Placental pericyte (primary cell): ENCODE measurements around the gene RAB10. TPM values are rescaled to one million over a fixed set of nuclear protein-coding genes. Genes with fewer than 3 reads are reported as not detected.

ENCODE experiments used
- small RNA-seq: library from RNA; depleted of rRNA; stranded (forward); fragments of <200 nt; gene quantifications from one replicate; pipeline ENCODE3, GENCODE V24; 2012; ENCODE audit warnings: low replicate concordance
- total RNA-seq: library from RNA; depleted of rRNA; stranded (reverse); fragments of >200 nt; gene quantifications from 2 replicates; pipeline ENCODE4 v1.2.3, GENCODE V29; 2012

Gene RAB10
- 132 and 225 TPM in 2 replicates for total RNA-seq

DNA sequence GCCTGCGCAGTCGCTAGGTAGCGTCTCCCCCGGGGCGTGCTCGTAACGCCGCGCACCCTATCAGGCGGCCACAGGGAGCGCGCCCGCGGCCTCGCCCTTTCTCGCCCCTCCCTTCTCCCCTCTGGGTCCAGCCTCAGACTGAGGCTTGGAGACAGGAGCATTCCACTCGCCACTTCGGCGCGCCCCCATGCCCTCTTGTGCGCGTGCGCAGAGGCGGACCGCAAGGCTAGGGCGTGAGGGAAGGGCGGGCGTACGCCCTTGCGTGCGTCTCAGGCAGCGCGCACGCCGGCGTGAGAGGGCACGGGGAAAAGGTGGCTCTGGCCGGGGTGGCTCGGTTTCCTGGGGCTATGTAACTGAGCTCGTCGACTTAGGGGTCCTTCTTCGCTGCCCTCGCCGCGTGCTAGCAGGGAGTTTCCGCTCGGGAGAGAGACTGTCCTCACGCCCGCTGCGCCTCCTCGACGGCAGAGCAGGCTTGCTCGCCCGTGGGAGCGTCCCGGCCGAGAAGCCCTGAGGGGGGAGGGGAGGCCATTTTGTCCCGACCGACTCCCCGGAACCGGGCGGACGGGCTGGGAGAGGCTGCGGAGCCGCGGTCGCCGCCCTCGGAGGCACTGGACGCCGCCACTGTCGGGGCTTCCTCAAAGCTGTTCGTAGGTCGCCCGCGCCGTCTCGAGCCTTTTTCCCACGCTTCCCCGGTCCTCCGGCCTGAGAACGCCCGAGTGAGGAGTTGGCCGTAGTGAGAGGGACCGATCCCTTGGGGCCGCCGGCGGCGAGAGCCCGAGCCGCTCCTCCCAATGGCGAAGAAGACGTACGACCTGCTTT is at the start of gene RAB10:
Gene RAB10 (plus strand): TSS at position 267 of the 819 bp plus-strand sequence. CDS start 525 bp downstream, at position 792.

DNA sequence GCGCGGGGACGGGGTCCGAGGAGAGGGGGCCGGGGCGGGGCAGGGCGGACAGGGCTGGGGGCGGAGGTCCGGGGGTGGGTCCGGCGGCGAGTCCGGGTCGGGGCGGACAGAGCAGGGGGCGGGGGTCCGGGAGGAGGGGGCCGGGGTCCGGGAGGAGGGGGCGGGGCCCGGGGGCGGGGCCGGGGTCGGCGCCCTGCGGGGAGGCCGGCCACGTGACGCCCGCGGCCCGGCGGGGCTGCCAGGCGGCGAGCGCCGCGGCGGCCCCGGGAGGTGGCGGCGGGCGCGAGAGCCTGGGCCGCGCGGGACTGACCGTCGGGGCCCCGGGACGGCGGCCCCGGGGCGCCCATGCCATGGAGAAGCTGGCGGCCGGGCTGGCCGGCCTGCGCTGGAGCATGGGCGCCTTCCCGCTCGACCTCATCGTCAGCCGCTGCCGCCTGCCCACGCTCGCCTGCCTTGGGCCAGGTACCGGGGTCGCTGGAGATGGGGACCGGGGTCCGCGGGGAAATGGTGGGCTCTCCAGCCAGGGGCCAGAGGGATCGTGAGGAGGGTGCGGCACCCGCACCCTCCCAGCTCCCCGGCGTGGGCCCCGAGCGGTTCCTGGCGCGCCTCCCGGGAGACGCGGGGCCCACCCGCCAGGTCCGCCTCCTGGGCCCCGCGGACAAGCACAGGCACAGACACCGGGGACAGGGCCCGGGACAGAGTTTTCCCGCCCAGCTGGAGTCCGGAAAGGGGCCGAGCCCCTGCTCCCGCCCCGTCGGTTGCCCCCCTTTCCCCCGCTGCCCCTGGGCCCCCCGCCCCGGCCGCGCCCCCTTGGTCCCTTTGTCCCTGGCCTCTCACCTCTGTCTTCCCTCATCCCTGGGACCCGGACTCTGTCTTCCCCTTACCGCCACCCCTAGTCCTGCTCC is 139.2 kb downstream of the RAB10 start, which contains the start of gene GAREM2:
Gene GAREM2 (plus strand): TSS at position 218 of the 905 bp plus-strand sequence. CDS start 133 bp downstream, at position 351.

Small RNA genes lying within 50 kb of the gene (small RNA-seq; reads per million reads assigned to genes)
- gene RNU6-942P: not detected
- gene UQCRHP2: not detected

Other genes with a start within 250 kb of the RAB10 start
- gene ASXL2, start 155.6 kb upstream of the RAB10 start, total RNA-seq: 14.2 and 20.2 TPM in 2 replicates
- 10.5 and 17.5 TPM in 2 replicates for gene KIF3C, start 51.6 kb upstream of the RAB10 start, total RNA-seq
- gene GAREM2, start 139.0 kb downstream of the RAB10 start, total RNA-seq: 1.3 TPM in 2 replicates
- 115 and 143 TPM in 2 replicates for gene HADHA, start 210.5 kb downstream of the RAB10 start, total RNA-seq
- 75.4 and 88.6 TPM in 2 replicates for gene HADHB, start 210.9 kb downstream of the RAB10 start, total RNA-seq